22Rv1 (cell line): ENCODE data around the gene C20orf96.

Source experiments
- CTCF ChIP-seq: fragments of 450-650 bp; IDR thresholded peaks from 2 replicates; pipeline ENCODE4 v1.5.1; 2017; ENCODE audit warnings: mild to moderate bottlenecking
- ZFX ChIP-seq: fragments of 450-650 bp; IDR thresholded peaks from 2 replicates; pipeline ENCODE4 v1.6.1; 2017; ENCODE audit warnings: antibody characterized with exemption, borderline replicate concordance

- TF ChIP-seq CTCF (no peak), ZFX (no peak)
Measured at GRCh38 chr20:311609-312008, 21.1 kb upstream of the C20orf96 start.
